Activated gamma-delta T cell treated with Interleukin-2 at 50 U/mL for 16 hours (primary cell): Measurements from ENCODE around the gene LPAR4.
"Not testable (repeated sequence)": the region's sequence is repeated elsewhere in the genome, so short reads cannot be mapped to it uniquely, and the experiment has no call there.

Experiments used
- DNase-seq: peaks from one replicate; pipeline ENCODE4 v3.0.0-alpha.2; 2020

The LPAR4 gene, protein sequence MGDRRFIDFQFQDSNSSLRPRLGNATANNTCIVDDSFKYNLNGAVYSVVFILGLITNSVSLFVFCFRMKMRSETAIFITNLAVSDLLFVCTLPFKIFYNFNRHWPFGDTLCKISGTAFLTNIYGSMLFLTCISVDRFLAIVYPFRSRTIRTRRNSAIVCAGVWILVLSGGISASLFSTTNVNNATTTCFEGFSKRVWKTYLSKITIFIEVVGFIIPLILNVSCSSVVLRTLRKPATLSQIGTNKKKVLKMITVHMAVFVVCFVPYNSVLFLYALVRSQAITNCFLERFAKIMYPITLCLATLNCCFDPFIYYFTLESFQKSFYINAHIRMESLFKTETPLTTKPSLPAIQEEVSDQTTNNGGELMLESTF

DNA sequence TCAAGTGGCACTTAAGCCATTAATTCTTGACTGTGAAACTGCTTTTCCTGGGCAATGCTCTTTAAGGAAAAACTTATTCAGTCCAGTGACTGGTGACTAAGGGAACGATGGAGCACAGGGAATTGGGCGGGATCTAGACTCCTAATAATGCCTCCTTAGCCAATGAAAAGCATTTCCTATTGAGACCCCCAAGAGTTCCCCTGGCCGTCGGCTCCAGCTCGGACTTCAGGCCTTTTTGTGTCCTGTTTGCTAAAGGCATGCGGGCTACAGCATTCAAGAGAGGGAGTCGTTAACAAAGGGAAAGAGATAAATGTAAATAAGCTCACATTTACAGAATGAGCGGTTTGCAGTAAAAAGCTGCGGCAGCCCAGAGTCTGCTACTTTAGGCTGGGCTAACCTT, at the start of gene LPAR4:
LPAR4 (plus strand) TSS at position 232 of the 400 bp plus-strand sequence. CDS start 7,150 bp downstream, outside the sequence.
- DNase-seq, result no peak

DNA sequence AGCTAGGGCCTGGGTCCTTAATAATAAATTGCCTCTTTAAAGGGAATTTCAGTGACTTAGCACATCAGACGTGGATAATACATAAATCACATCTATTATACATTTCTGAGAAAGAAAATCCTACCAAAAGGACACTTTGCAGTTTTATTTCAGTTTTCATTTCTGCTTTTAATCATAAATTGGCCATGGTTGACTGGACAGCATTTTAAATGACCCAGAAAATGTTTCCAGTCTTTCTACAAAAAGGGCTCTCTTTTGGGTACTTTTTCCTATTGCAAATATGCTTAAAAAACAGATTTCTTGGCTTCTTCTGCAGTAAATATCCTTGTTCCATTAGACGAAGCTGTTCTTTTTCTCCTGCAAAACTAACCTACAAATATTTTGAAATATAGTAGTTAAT, 41.4 kb upstream of the LPAR4 start:
- no peak for DNase-seq

DNA sequence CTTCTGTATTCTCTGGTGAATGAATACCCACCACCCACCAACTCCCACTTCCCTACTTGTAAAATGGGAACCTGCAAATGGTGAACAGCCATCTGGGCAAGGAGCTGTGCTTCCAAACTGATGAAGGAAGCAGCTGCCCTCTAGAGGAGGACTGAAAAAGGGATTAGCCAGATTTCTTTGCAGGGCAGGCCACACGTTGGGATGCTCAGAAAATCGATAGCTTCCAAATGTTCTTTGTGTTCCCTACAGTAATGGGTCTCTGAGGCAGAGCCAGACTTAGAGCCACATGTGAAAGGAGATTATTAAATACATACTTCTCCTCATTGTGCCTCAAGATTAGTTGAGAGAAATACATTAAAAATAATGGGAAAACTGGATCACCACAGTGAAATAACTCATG, 39.3 kb upstream of the LPAR4 start:
- no peak for DNase-seq

DNA sequence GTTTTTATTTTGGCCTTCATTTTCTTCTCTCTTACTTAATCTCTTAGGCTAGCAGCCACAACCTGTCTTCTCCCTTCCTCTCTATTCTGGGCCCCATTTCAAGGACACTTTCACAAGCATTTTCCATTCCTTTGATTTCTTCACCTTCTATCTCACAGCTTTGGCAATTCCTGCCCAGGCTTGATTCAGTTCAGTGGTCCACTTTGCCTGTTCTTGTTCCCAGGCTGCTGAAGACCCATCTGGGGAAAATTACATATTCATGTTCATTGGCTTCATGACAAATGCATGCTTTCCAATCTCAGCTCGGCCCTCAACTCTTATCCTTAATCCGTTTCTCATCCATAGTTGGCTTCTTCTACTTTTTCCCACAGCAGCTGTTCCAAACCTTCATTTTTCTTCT, 38.7 kb upstream of the LPAR4 start:
- DNase-seq, result no peak

DNA sequence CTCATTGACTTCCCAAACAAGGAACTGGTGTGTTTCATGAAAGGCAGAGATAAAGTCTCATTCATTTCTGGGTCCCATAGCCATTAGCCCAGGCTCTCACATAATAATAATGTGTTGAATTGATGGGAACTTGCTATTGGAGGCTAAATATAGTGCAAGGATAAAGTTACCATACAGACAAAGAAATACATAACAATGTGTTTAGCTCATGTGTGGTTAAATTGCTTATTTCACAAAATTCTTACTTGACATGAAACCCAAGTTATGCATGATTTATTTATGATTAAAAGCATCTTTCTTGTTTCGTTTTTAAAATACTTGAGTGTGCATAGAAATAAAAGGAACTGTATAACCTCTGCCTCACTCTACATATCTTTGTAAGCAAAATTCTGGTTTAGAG, 37.3 kb upstream of the LPAR4 start:
- DNase-seq, result no peak

DNA sequence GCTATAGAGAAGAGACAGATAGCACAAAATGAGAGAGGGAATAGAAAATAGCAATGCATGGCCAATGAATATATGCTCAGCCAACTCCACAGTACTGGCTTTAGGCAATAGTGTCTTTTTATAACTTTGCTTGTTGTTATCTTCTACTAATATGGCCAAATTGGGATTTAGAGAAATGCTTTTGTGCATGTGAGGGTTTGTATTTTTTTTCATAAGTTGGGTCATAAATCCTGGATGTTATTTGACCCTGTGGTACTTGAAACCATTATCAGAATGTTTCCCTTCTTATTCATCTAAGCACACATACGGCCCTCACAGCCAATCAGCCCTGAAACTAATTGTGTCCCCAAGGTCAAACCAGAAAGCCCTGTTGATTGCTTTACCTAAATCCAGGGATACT, 35.2 kb upstream of the LPAR4 start:
- DNase-seq, result no peak

DNA sequence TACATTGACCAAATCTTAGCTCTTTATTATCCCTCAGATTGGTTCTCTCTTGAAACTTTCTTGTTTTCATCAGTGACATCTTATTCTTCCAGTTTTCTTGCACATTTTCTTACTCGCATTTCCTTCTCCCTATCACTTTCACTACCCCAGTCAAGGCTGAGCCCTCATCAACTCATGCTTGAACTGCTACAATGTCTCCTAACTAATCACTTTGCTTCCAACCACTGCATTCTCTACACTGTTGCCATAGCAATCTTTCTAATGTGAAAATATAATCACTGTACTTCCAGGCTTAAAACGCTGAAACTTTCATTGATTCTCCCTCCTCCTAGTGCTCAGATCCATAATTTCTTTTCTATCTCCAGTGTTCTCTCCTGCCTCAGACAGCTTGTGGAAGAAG, 22.2 kb upstream of the LPAR4 start:
- DNase-seq, result no peak

DNA sequence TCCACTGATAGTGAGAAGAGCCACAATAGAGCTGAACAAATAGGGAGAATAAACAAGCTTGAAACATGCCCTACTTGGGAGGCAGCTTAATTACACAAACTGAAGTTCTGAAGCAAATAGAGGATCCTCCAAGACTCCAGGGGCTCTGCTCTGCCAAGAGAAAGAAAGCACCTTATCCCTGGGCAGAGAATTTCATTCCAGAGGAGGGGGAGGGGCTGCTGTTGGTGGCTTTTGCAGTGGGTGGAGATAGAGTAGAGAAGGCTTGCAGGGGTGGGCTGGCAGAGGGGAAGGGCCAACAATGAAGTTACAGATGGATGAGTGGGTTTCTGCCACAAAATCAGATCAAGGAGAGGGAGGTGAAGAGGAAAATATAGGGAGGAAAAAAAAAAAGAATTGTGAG, 1.0 kb upstream of the LPAR4 start:
- no peak for DNase-seq

DNA sequence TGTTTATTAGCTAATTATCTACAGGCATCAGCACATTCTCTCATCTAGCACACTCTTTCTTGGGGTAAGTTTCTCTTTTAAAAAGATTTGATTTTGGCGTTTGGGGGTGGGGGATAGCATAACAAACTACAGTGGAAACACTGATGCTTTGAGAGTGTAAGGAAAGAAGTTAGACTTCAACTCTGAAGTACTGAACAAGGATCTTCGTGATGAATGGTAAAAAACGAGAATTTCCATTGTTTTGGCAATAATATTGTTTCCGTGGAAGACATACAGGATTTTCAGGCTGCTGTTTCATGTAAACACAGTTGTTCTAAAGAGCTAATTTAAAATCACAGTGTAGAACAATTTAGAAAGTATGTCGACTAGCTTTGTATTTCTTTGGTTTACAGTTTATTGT, 451 bp downstream of the LPAR4 start:
- DNase-seq, result no peak

DNA sequence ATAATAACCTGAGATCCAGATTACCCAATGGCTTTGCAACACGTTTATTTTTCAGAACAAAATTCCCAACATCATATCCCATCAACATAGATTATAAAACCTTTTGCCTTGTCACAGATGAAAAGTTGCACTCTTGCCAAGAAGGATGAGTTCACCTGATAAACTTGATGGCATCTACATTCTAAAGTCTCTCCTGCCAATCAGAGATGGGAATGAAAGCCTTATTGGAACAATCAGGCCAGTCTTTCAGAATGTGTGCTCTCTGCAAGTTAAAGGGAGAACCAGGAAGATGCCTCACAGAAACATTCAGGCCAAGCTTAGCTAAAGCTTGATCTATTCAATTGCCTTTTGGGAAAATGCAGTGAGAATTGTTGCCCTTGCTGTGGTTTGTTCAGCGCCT, 1.3 kb downstream of the LPAR4 start:
- no peak for DNase-seq

DNA sequence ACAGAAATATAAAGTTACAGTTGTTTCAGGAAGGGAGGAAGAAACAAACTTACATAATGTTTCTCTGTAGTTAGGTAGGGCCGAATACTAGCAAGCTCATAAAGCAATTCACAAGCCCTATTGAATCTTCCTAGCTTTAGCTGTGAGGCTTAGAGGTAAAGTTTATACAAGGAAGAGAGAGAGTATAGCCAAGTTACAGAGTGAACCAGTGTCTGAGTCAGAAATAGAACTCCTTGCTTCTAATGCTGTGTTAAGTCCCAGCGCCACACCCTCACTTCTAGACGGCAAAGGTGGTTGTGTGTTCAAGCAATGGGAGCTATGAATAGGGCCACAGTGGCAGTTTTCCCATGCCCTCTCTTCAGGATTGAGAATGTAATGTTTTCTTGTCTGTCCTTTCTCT, 6.1 kb downstream of the LPAR4 start:
- DNase-seq, result no peak

DNA sequence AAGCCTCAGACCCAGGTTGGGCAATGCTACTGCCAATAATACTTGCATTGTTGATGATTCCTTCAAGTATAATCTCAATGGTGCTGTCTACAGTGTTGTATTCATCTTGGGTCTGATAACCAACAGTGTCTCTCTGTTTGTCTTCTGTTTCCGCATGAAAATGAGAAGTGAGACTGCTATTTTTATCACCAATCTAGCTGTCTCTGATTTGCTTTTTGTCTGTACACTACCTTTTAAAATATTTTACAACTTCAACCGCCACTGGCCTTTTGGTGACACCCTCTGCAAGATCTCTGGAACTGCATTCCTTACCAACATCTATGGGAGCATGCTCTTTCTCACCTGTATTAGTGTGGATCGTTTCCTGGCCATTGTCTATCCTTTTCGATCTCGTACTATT, 7.4 kb downstream of the LPAR4 start:
- no peak for DNase-seq

DNA sequence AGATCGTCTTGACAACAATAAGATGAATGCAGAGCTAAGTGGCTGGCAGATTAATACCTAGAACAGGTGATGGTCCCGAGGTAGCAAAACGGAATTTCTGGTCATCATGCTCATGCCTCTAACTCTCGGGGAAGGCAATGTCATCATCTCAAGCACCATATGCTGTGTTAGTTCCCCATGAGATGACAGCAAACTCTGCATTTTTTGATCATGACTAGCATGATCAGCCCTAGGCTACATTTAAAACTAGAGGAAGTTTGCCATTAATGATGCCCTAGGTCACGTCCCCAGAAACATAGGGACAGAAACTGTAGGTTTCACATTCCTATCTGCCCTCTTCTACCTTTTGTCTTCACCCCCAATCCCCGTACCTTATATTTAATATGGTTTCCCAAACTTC, 11.6 kb downstream of the LPAR4 start:
- no peak for DNase-seq

DNA sequence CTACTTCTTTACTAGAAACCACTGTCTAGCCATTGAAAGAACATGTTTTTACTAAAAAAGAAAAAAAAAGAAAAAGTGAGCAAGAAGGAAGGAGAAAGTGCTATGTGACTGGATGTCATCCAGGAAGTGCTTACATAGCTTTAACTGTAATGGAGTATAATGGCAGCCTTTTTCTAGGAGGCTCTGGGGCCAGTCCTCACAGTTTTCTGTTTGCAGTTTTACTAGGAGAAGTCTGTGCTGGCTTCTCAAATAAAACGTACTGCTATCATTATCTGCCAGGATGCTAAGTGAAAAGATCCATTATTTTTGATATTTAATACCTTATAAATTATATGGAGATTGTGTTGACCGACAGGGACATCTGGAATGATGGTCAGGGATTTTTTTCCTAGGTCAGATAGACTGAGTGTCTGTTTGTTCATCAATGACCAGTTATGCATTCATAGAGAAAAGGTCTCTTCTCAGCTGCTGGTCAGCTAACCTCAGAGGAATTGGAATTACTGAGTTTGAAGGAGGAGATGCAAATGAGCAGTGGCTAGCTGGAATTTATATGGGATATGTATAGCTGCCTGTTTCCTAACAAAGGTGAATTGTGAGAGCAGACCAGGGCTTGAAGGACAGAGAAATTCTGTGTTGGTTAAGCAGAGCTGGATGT, 21.7 kb downstream of the LPAR4 start:
- no peak for DNase-seq

DNA sequence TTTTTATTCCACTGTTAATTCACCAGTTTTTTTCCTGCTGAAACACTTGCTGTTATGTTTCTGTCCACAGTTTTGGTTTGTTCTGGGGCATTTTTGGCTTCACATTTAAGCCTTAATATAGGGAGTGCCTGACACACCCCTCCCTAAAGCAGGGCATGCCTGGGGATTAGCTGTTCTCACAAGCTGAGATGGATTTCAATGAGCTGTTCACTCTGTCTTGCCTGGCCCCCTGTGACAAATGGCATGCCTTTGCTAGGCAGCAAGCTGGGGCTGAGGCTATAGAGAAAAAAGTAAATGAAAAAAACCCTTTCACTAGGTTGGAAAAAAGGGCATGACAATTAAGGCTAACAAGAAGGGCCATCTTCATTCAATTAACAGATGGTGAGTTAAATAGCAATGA, 22.4 kb downstream of the LPAR4 start:
- DNase-seq, result no peak

DNA sequence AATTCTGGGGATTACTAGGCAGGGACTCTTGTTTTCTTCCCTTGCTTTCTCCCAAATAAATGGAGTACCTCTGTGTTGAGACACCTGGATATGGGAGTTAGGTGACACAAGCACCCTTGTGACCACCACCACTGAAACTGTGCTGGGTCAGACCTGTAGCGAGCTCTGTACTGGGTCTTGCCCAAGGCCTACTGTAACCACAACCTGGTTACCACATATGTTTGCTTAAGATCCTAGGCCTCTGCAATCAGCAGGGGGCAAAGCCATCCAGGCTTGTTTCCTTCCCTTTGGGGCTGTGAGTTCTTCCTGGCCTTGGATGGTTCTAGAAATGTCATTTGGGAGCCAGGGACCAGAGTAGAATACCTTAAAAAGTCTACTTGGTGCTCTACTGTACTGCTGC, 49.4 kb downstream of the LPAR4 start:
- no peak for DNase-seq

DNA sequence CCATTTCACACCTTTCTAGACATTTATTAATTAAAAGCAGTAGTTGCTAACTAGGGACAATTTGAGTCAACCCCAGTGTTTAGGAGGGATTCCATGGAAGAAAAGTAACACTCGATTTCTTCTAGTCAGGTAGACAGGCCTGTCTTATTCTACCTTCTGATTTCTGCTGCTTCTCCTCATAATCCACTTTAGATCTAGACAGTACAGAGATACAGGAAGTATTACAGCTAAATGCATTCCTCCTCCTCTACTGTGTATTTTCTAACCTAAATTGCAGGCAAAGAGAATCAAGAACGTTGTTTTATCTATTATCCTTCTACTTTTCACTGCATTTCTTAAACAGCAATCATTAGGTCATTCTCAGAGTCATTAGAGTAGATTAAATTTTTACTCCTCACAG, 52.6 kb downstream of the LPAR4 start:
- no peak for DNase-seq

DNA sequence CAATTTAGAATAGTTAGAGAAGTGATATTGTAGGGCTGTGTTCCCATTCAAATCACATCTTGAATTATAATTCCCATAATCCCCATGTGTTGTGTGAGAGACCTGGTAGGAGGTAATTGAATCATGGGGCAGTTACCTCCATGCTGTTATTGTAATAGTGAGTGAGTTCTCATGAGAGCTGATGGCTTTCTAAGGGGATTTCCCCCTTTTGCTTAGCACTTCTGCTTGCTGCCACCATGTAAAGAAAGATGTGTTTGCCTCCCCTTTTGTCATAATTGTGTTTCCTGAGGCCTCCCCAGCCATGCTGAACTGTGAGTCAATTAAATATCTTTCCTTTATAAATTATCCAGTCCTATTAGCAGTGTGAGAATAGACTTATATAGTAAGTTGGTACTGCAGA, 53.2 kb downstream of the LPAR4 start:
- no peak for DNase-seq

DNA sequence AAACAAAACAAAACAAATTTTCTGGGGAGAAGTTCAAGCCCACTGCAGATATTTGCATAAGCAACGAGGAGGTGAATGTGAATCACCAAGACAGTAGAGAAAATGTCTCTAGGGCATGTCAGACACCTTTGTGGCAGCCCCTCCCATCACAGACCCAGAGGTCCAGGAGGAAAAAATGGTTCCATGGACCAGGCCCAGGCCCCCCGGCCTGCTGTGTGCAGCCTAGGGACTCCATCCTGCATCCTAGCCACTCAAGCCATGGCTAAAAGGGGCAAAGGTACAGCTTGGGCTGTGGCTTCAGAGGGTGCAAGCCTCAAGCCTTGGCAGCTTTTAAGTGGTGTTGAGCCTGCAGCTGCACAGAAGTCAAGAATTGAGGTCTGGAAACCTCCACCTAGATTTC, 54.0 kb downstream of the LPAR4 start:
- DNase-seq, result no peak

DNA sequence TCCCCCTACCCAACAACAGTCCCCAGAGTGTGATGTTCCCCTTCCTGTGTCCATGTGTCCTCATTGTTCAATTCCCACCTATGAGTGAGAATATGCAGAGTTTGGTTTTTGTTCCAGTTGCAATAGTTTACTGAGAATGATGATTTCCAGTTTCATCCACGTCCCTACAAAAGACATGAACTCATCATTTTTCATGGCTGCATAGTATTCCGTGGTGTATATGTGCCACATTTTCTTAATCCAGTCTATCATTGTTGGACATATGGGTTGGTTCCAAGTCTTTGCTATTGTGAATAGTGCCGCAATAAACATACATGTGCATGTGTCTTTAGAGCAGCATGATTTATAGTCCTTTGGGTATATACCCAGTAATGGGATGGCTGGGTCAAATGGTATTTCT, 55.0 kb downstream of the LPAR4 start:
- DNase-seq, result not testable (repeated sequence)
